ENCODE data around the gene MOB3A. TPM values are rescaled to one million over a fixed set of nuclear protein-coding genes. Genes with fewer than 3 reads are reported as not detected.

MOB3A gene
- total RNA-seq, 2 experiments from 2014 or later: 96.4 to 97.3 TPM

- ChIA-PET POLR2A (no interaction called here), CTCF (no interaction called here)
- H3K4me1 Mint-ChIP-seq (ENCODE audit: low read depth): no peaks in the 10 kb centered on the region
- no peaks in the 10 kb centered on the region for H3K9me3 Mint-ChIP-seq
- TF ChIP-seq CTCF (IDR thresholded peaks at IDR 0.05): no peak
- peaks cover 54% of the 10 kb centered on the region for H3K36me3 Mint-ChIP-seq (ENCODE audit: low read depth)
- no peak overlapping the region for H3K27ac Mint-ChIP-seq
- no peak overlapping the region for H3K4me3 Mint-ChIP-seq
- ATAC-seq (ENCODE audit: poor library complexity) (no peak), DNase-seq (no peak)
- peaks cover 92% of the 10 kb centered on the region for H3K36me3 ChIP-seq (ENCODE audit: insufficient read depth, low read length)
- H3K4me1 ChIP-seq (ENCODE audit: insufficient read depth, low read length): peaks cover 11% of the 10 kb centered on the region
- intact Hi-C loops (cut with DNase I, micrococcal nuclease): no loop called here
- no peaks in the 10 kb centered on the region for H3K27me3 Mint-ChIP-seq
- H3K4me3 ChIP-seq (ENCODE audit: low read length): no peak overlapping the region
- H3K27ac ChIP-seq (ENCODE audit: low read depth in 1 of 2, low read length in 2 of 2): no peak overlapping the region
- H3K27me3 ChIP-seq (ENCODE audit: control insufficient read depth in 1 of 2, insufficient read depth in 2 of 2, low read length in 2 of 2): no peaks in the 10 kb centered on the region
- no peaks in the 10 kb centered on the region for H3K9me3 ChIP-seq (ENCODE audit: control insufficient read depth in 1 of 2, insufficient read depth in 1 of 2, low read length in 2 of 2)
Observed at GRCh38 chr19:2115324-2115723, 19.2 kb upstream of the MOB3A start.

- no peak for TF ChIP-seq CTCF (IDR thresholded peaks at IDR 0.05)
- no peak overlapping the region for H3K27ac Mint-ChIP-seq
- no peaks in the 10 kb centered on the region for H3K27me3 Mint-ChIP-seq
- no peak overlapping the region for H3K4me3 Mint-ChIP-seq
- H3K4me3 ChIP-seq (ENCODE audit: low read length): no peak overlapping the region
- ChIA-PET CTCF (no interaction called here), POLR2A (no interaction called here)
- H3K9me3 ChIP-seq (ENCODE audit: control insufficient read depth in 1 of 2, insufficient read depth in 1 of 2, low read length in 2 of 2): no peaks in the 10 kb centered on the region
- H3K9me3 Mint-ChIP-seq: no peaks in the 10 kb centered on the region
- peaks cover 59% of the 10 kb centered on the region for H3K36me3 Mint-ChIP-seq (ENCODE audit: low read depth)
- H3K4me1 ChIP-seq (ENCODE audit: insufficient read depth, low read length): peaks cover 11% of the 10 kb centered on the region
- H3K4me1 Mint-ChIP-seq (ENCODE audit: low read depth): no peaks in the 10 kb centered on the region
- no peak for ATAC-seq (ENCODE audit: poor library complexity)
- no peak overlapping the region for H3K27ac ChIP-seq (ENCODE audit: low read depth in 1 of 2, low read length in 2 of 2)
- no peak for DNase-seq
- H3K36me3 ChIP-seq (ENCODE audit: insufficient read depth, low read length): peaks cover 92% of the 10 kb centered on the region
- H3K27me3 ChIP-seq (ENCODE audit: control insufficient read depth in 1 of 2, insufficient read depth in 2 of 2, low read length in 2 of 2): no peaks in the 10 kb centered on the region
- intact Hi-C loops (cut with DNase I, micrococcal nuclease): no loop called here
Observed at GRCh38 chr19:2114821-2115220, 18.7 kb upstream of the MOB3A start.

- Mint-ChIP-seq H3K36me3 (ENCODE audit: low read depth) (peaks cover 60% of the 10 kb centered on the region), H3K27me3 (no peaks in the 10 kb centered on the region), H3K4me3 (no peak overlapping the region), H3K4me1 (ENCODE audit: low read depth) (no peaks in the 10 kb centered on the region), H3K9me3 (no peaks in the 10 kb centered on the region), H3K27ac (no peak overlapping the region)
- TF ChIP-seq CTCF (IDR thresholded peaks at IDR 0.05): no peak
- peaks cover 95% of the 10 kb centered on the region for H3K36me3 ChIP-seq (ENCODE audit: insufficient read depth, low read length)
- ATAC-seq (ENCODE audit: poor library complexity): no peak
- H3K4me3 ChIP-seq (ENCODE audit: low read length): no peak overlapping the region
- H3K27ac ChIP-seq (ENCODE audit: low read depth in 1 of 2, low read length in 2 of 2): no peak overlapping the region
- DNase-seq: no peak
- peaks cover 11% of the 10 kb centered on the region for H3K4me1 ChIP-seq (ENCODE audit: insufficient read depth, low read length)
- no peaks in the 10 kb centered on the region for H3K27me3 ChIP-seq (ENCODE audit: control insufficient read depth in 1 of 2, insufficient read depth in 2 of 2, low read length in 2 of 2)
- ChIA-PET CTCF (no interaction called here), POLR2A (no interaction called here)
- H3K9me3 ChIP-seq (ENCODE audit: control insufficient read depth in 1 of 2, insufficient read depth in 1 of 2, low read length in 2 of 2): no peaks in the 10 kb centered on the region
- intact Hi-C loops (cut with DNase I, micrococcal nuclease): no loop called here
Observed at GRCh38 chr19:2114218-2114617, 18.1 kb upstream of the MOB3A start.
